SU-DHL-6 (cell line): Measurements from ENCODE around the gene NATD1.

Experiments
- H2AFZ ChIP-seq: fragments of 200-600 bp; sonication (generic); 2 replicates; pipeline ENCODE4 v1.6.1; 2014; ENCODE audit warnings: low read depth, mild to moderate bottlenecking, moderate library complexity, mixed read lengths, antibody characterized with exemption, low read length; ENCODE audit not compliant: severe bottlenecking
- H3F3A ChIP-seq: fragments of 200-600 bp; shearing (Covaris generic); 2 replicates; pipeline ENCODE4 v1.6.0; 2016; ENCODE audit warnings: antibody characterized with exemption, mild to moderate bottlenecking; ENCODE audit not compliant: insufficient read depth
- H3K27ac ChIP-seq: fragments of 200-600 bp; sonication (generic); 2 replicates; pipeline ENCODE4 v1.5.1; 2016; ENCODE audit warnings: low read depth, mild to moderate bottlenecking, low read length, moderate library complexity, mixed read lengths
- H3K27me3 ChIP-seq: fragments of 200-600 bp; sonication (generic), shearing (Covaris generic); 2 replicates; pipeline ENCODE4 v1.6.0; 2014; ENCODE audit warnings: mild to moderate bottlenecking, low read length
- H3K36me3 ChIP-seq: fragments of 200-600 bp; sonication (generic); 2 replicates; pipeline ENCODE4 v1.6.1; 2014; ENCODE audit warnings: mild to moderate bottlenecking, low read length, mixed read lengths
- H3K4me2 ChIP-seq: fragments of 300-600, 200-600 bp; shearing (Covaris generic), sonication (generic); 2 replicates; pipeline ENCODE4 v1.6.0; 2014; ENCODE audit warnings: low read length, low read depth, mild to moderate bottlenecking; ENCODE audit not compliant: poor library complexity, severe bottlenecking
- H3K4me3 ChIP-seq: fragments of 200-600 bp; sonication (generic); 2 replicates; pipeline ENCODE4 v1.5.1; 2014; ENCODE audit warnings: antibody characterized with exemption, low read length, mild to moderate bottlenecking, mixed read lengths; ENCODE audit not compliant: insufficient read depth, poor library complexity, severe bottlenecking
- H3K79me2 ChIP-seq: fragments of 200-600 bp; sonication (generic); 2 replicates; pipeline ENCODE4 v1.6.1; 2014; ENCODE audit warnings: mild to moderate bottlenecking, low read length, moderate library complexity; ENCODE audit not compliant: insufficient read depth
- H3K9ac ChIP-seq: fragments of 200-600 bp; sonication (generic); 2 replicates; pipeline ENCODE4 v1.7.0; 2014; ENCODE audit warnings: mild to moderate bottlenecking, low read length
- H3K9me2 ChIP-seq: fragments of 200-600 bp; sonication (generic); replicated peaks from 2 replicates; pipeline ENCODE4 v1.6.1; 2014; ENCODE audit warnings: low read length; ENCODE audit not compliant: insufficient read depth
- H3K9me3 ChIP-seq: fragments of 200-600 bp; sonication (generic); 2 replicates; pipeline ENCODE4 v1.6.1; 2014; ENCODE audit warnings: low read length, mixed read lengths; ENCODE audit not compliant: insufficient read depth
- H4K20me1 ChIP-seq: fragments of 200-600 bp; sonication (generic); 2 replicates; pipeline ENCODE4 v1.6.1; 2014; ENCODE audit warnings: low read depth, mild to moderate bottlenecking, antibody characterized with exemption, low read length, moderate library complexity, mixed read lengths
- CTCF ChIP-seq: fragments of 200-600 bp; sonication (generic); IDR thresholded peaks from one replicate; pipeline ENCODE4 v1.5.1; 2017; ENCODE audit warnings: antibody characterized with exemption, mild to moderate bottlenecking, low read length, moderate library complexity; ENCODE audit not compliant: insufficient read depth, poor library complexity, severe bottlenecking
- EZH2phosphoT487 ChIP-seq: fragments of 200-600 bp; sonication (generic), shearing (Covaris generic); conservative IDR thresholded peaks from 2 replicates; pipeline ENCODE4 v1.6.1; 2018; ENCODE audit warnings: mild to moderate bottlenecking, antibody characterized with exemption, low read length, moderate library complexity, mixed read lengths

The NATD1 gene

GRCh38 chr17:21279582-21279981 lies 26.4 kb upstream of the NATD1 start:
- peaks cover under 1% of the 10 kb centered on the region; the same call in 1 of the 2 replicates for H3K79me2 ChIP-seq
- no peak overlapping the region for H3K9ac ChIP-seq
- H3K27me3 ChIP-seq, result no peaks in the 10 kb centered on the region
- no peak overlapping the region for H3K4me3 ChIP-seq
- H2AFZ ChIP-seq, result peak overlapping the region; percentile 35
- no peak for TF ChIP-seq CTCF
- no peak for TF ChIP-seq EZH2phosphoT487
- no peaks in the 10 kb centered on the region for H4K20me1 ChIP-seq
- no peak overlapping the region for H3K4me2 ChIP-seq
- no peaks in the 10 kb centered on the region for H3K36me3 ChIP-seq
- no peak overlapping the region for H3K27ac ChIP-seq
- no peaks in the 10 kb centered on the region for H3F3A ChIP-seq
- H3K9me3 ChIP-seq, result no peaks in the 10 kb centered on the region
- H3K9me2 ChIP-seq, result no peaks in the 10 kb centered on the region

GRCh38 chr17:21279198-21279535 lies 26.0 kb upstream of the NATD1 start:
- no peak overlapping the region for H3K9ac ChIP-seq
- H3K9me3 ChIP-seq, result no peaks in the 10 kb centered on the region
- no peak overlapping the region for H3K4me3 ChIP-seq
- H3K79me2 ChIP-seq, result no peaks in the 10 kb centered on the region
- no peaks in the 10 kb centered on the region for H3K9me2 ChIP-seq
- H2AFZ ChIP-seq, result no peak overlapping the region
- H3K27ac ChIP-seq, result no peak overlapping the region
- no peaks in the 10 kb centered on the region for H4K20me1 ChIP-seq
- no peaks in the 10 kb centered on the region for H3K27me3 ChIP-seq
- H3F3A ChIP-seq, result no peaks in the 10 kb centered on the region
- no peak for TF ChIP-seq CTCF
- TF ChIP-seq EZH2phosphoT487, result no peak
- no peaks in the 10 kb centered on the region for H3K36me3 ChIP-seq
- H3K4me2 ChIP-seq, result no peak overlapping the region

- Histone ChIP-seq H3K27ac (no peak overlapping the region), H3K4me2 (no peak overlapping the region), H3K9me2 (no peaks in the 10 kb centered on the region), H3K9me3 (no peaks in the 10 kb centered on the region), H3K27me3 (no peaks in the 10 kb centered on the region), H3F3A (no peaks in the 10 kb centered on the region), H2AFZ (no peak overlapping the region), H3K79me2 (no peaks in the 10 kb centered on the region), H3K9ac (no peak overlapping the region), H4K20me1 (no peaks in the 10 kb centered on the region), H3K4me3 (no peak overlapping the region), H3K36me3 (no peaks in the 10 kb centered on the region)
- TF ChIP-seq CTCF, result no peak
- no peak for TF ChIP-seq EZH2phosphoT487
Observed at GRCh38 chr17:21278450-21279197, 25.4 kb upstream of the NATD1 start.
